Stomach (tissue), 4 donors: ENCODE data around the gene RCN1.

Source experiments
- EP300 ChIP-seq: sonication (generic); formaldehyde crosslinking; IDR thresholded peaks from one replicate; pipeline ENCODE4 v1.6.1; 2017; ENCODE audit warnings: antibody characterized with exemption
- POLR2A ChIP-seq, 4 donors: fragments of 450-650 bp; IDR thresholded peaks; one replicate each; pipeline ENCODE4 v1.6.1; 2016; ENCODE audit warnings: antibody characterized with exemption in 4 of 4, control low read depth in 2 of 4, mild to moderate bottlenecking in 1 of 4, moderate library complexity in 1 of 4
- POLR2AphosphoS5 ChIP-seq, 3 donors: sonication (generic); formaldehyde crosslinking; IDR thresholded peaks; one replicate each; pipeline ENCODE4 v1.6.1; 2016; ENCODE audit warnings: antibody characterized with exemption in 3 of 3
- TF ChIP-seq, protein P1 (sequence below), 7 experiments: fragments of 450-650 bp in 4 of 7; fragments of 200-600 bp in 3 of 7; sonication (generic) in 3 of 7; IDR thresholded peaks; one replicate each; pipeline ENCODE4 v1.5.1; 2016 to 2019; ENCODE audit warnings: antibody characterized with exemption in 7 of 7, control low read depth in 2 of 7, mild to moderate bottlenecking in 1 of 7

DNA sequence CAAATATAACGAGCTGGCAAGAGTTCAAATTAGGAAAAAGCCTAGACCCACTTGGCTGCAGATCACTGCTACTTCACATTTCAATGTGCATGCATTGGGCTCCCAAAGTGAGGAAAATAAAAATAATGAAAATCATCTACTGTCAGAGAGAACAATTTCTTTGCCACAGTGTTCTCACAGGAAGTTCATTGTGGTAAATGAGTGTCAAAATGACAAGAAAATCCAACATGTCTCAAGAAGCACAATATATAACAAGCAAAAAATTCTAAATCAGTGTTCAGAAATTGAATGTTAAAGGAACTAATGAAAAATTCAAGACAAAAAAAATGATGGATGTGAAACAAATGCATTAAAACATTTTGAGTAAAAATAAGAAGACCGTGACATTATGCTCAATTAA is 31.3 kb downstream of the RCN1 start:
- TF ChIP-seq POLR2A (IDR thresholded peaks at IDR 0.05): no peak
- TF ChIP-seq, protein P1, sequence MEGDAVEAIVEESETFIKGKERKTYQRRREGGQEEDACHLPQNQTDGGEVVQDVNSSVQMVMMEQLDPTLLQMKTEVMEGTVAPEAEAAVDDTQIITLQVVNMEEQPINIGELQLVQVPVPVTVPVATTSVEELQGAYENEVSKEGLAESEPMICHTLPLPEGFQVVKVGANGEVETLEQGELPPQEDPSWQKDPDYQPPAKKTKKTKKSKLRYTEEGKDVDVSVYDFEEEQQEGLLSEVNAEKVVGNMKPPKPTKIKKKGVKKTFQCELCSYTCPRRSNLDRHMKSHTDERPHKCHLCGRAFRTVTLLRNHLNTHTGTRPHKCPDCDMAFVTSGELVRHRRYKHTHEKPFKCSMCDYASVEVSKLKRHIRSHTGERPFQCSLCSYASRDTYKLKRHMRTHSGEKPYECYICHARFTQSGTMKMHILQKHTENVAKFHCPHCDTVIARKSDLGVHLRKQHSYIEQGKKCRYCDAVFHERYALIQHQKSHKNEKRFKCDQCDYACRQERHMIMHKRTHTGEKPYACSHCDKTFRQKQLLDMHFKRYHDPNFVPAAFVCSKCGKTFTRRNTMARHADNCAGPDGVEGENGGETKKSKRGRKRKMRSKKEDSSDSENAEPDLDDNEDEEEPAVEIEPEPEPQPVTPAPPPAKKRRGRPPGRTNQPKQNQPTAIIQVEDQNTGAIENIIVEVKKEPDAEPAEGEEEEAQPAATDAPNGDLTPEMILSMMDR (IDR thresholded peaks at IDR 0.05): no peak
- TF ChIP-seq EP300: no peak
- no peak for TF ChIP-seq POLR2AphosphoS5 (IDR thresholded peaks at IDR 0.05)
